ENCODE results near the gene RGS12. TPM values are rescaled to one million over a fixed set of nuclear protein-coding genes. Genes with fewer than 3 reads are reported as not detected.

RGS12 gene
- total and polyA plus RNA-seq, 2 of the 8 experiments (the other 6 are each of a cell fraction or from before 2014, with no cell fraction given) = 6.0 to 16.4 TPM

GRCh38 chr4:3318561-3319021 is 25.8 kb downstream of the RGS12 start:
- H3K79me2 ChIP-seq (ENCODE audit: control insufficient read depth in 1 of 2, insufficient read depth in 2 of 2, low read length in 2 of 2) = no peaks in the 10 kb centered on the region
- H3K79me1 ChIP-seq (ENCODE audit: low read depth, low read length) = peaks cover 1% of the 10 kb centered on the region; the same call in 1 of the 2 replicates
- TF ChIP-seq POU5F1 (IDR thresholded peaks at IDR 0.05; ENCODE audit: low read depth, low read length) (no peak), BACH1 (IDR thresholded peaks at IDR 0.05; ENCODE audit: low read length) (0 out of 2 replicates have a peak, but pooled peaks have one; percentile 29), EZH2 (IDR thresholded peaks at IDR 0.05; ENCODE audit: low read depth, low read length, severe bottlenecking) (no peak), SAP30 (IDR thresholded peaks at IDR 0.05; ENCODE audit: insufficient read depth, insufficient replicate concordance, low read length) (no peak), TAF7 (optimal IDR thresholded peaks at IDR 0.05; ENCODE audit: borderline replicate concordance, low read depth, low read length) (peak; percentile 36), GABPA (IDR thresholded peaks at IDR 0.05; ENCODE audit: borderline replicate concordance, insufficient read depth, low read length) (peak; percentile 74; the same call in 1 of the 2 replicates), SRF (IDR thresholded peaks at IDR 0.05; ENCODE audit: low read depth, low read length) (0 out of 2 replicates have a peak, but pooled peaks have one; percentile 23), CREB1 (IDR thresholded peaks at IDR 0.05) (peak; percentile 61), ASH2L (IDR thresholded peaks at IDR 0.05; ENCODE audit: low read length) (peak; percentile 64), SP4 (IDR thresholded peaks at IDR 0.05; ENCODE audit: low read length) (peak; percentile 81; the same call in 1 of the 2 replicates), YY1 (IDR thresholded peaks at IDR 0.05; ENCODE audit: low read depth, low read length) (0 out of 2 replicates have a peak, but pooled peaks have one; percentile 30), RBBP5 (IDR thresholded peaks at IDR 0.05; ENCODE audit: borderline replicate concordance, low read depth, low read length) (no peak)

More at GRCh38 chr4:3318561-3319021, 25.8 kb downstream of the RGS12 start:
- Histone ChIP-seq H3K14ac (ENCODE audit: insufficient read length) (no peak overlapping the region), H3K4me2 (ENCODE audit: insufficient read depth in 1 of 2, low read depth in 2 of 2, low read length in 2 of 2) (peak overlapping the region in 1 of 2 experiments; percentile 10; a peak in 2 of 4 replicates), H3K4ac (replicated peaks; ENCODE audit: insufficient read length, low read depth, low read length) (no peak overlapping the region), H3K18ac (ENCODE audit: extremely low read depth, low read length) (peak overlapping the region; percentile 60; the same call in 1 of the 2 replicates), H3K27me3 (replicated peaks in 1 of 4; ENCODE audit: control insufficient read depth in 3 of 4, extremely low read depth in 1 of 4, insufficient read depth in 3 of 4, low read length in 3 of 4) (no peaks in the 10 kb centered on the region), H3K23ac (ENCODE audit: insufficient read length) (no peak overlapping the region), H4K91ac (replicated peaks; ENCODE audit: insufficient read length, low read length) (no peak overlapping the region), H4K5ac (ENCODE audit: insufficient read length, low read depth, low read length) (no peak overlapping the region), H2AK5ac (ENCODE audit: low read depth, low read length) (no peak overlapping the region), H3K36me3 (ENCODE audit: control insufficient read depth in 2 of 4, insufficient read depth in 4 of 4, low read length in 3 of 4) (no peaks in the 10 kb centered on the region; a peak in 1 of 8 replicates), H3K4me3 (ENCODE audit: extremely low read depth in 1 of 4, insufficient read depth in 2 of 4, low read depth in 3 of 4, low read length in 4 of 4) (no peak overlapping the region), H3K56ac (replicated peaks; ENCODE audit: insufficient read length, low read depth, low read length) (no peak overlapping the region), H3K4me1 (replicated peaks in 1 of 4; ENCODE audit: control insufficient read depth in 3 of 4, insufficient read depth in 4 of 4, low read length in 3 of 4) (peaks cover 0 to 5% (median 1%) of the 10 kb centered on the region in 4 experiments; a peak in 2 of 7 replicates), H4K8ac (ENCODE audit: extremely low read depth, insufficient read depth, low read length) (no peak overlapping the region), H2BK15ac (ENCODE audit: low read length) (no peak overlapping the region), H2BK20ac (ENCODE audit: low read length) (no peak overlapping the region), H3K9me3 (ENCODE audit: insufficient read depth in 2 of 2, low read depth in 1 of 2, low read length in 1 of 2) (no peaks in the 10 kb centered on the region), H2AFZ (ENCODE audit: low read length) (no peak overlapping the region), H2BK120ac (replicated peaks; ENCODE audit: low read depth, low read length) (no peak overlapping the region), H3K23me2 (ENCODE audit: low read depth, low read length) (no peaks in the 10 kb centered on the region; the same call in 1 of the 2 replicates), H3K9ac (replicated peaks in 1 of 4; ENCODE audit: extremely low read depth in 1 of 4, low read depth in 3 of 4, low read length in 3 of 4) (peak overlapping the region in 1 of 4 experiments; percentile 7; a peak in 1 of 7 replicates), H4K20me1 (replicated peaks in 1 of 2; ENCODE audit: control insufficient read depth in 1 of 2, insufficient read depth in 2 of 2, low read length in 2 of 2) (peaks cover 4 to 5% of the 10 kb centered on the region in 2 experiments), H2BK5ac (ENCODE audit: low read depth, low read length) (no peak overlapping the region), H2BK12ac (ENCODE audit: low read depth, low read length) (peak overlapping the region; percentile 90; the same call in 1 of the 2 replicates), H3K27ac (ENCODE audit: low read depth, low read length) (0 out of 2 replicates have a peak overlapping the region, but pooled peaks have one; percentile 39)
- ChIA-PET POLR2A (ENCODE audit: partially characterized antibody) (interaction anchor here (0.8 to 2.0 kb wide), 5 partner anchors 8 to 68 kb away, joined by 3 to 13 read pairs (median 3); no protein-coding TSS in a partner anchor), CTCF (ENCODE audit: partially characterized antibody) (interaction anchor here (0.5 to 11.1 kb wide), 59 partner anchors 10 to 810 kb away, joined by 3 to 124 read pairs (median 5); partner anchors contain the start of genes HGFAC, MSANTD1 and RGS12)
- 46% methylated on average over 10 of the region's 10 CpGs; no CpG with 5 or more reads in 1 of the 2 experiments for WGBS, 2 experiments (ENCODE audit: extremely low coverage in 1 of 2, insufficient coverage in 1 of 2, insufficient read length in 1 of 2, insufficient replicate concordance in 2 of 2, low coverage in 1 of 2, low lambda C conversion rate in 2 of 2, missing lambda C conversion rate in 1 of 2)
- DNase-seq (ENCODE audit: low read depth in 1 of 2, low spot score in 2 of 2) = peak; percentile 54 to 91
- FAIRE-seq = peak; percentile 79

Data from H1 (cell line).